HepG2 (cell line): ENCODE measurements around the gene USP35. TPM values are rescaled to one million over a fixed set of nuclear protein-coding genes. Genes with fewer than 3 reads are reported as not detected.

Experiments
- ATAC-seq: fragments of 200-7000 bp; cut with Tn5 transposase; 3 replicates; pipeline ENCODE4 v1.9.1; 2020; ENCODE audit warnings: mild to moderate bottlenecking, moderate library complexity
- BruUV-seq: library from RNA; stranded (reverse); fragments of 400-500 nt; replicated peaks from 2 replicates; lab custom pipeline; 2021; lab: Mats Ljungman, UMichigan
- CTCF ChIA-PET: fragments of 300-600 bp; formaldehyde crosslinking; extraction: SDS; loops from one replicate; lab custom pipeline; 2021; ENCODE audit warnings: low total read pairs, inconsistent platforms, low intra/inter-chr PET ratio; lab: Yijun Ruan, JAX
- POLR2A ChIA-PET: fragments of 350-600 bp; sonication (Branson Sonifier 250); formaldehyde crosslinking; loops from one replicate; lab custom pipeline; 2020; ENCODE audit warnings: antibody characterized with exemption, inconsistent platforms; lab: Yijun Ruan, JAX
- DNase-seq: peaks from one replicate; pipeline ENCODE4 v3.0.0-alpha.2; 2015; ENCODE audit warnings: low spot score
- FAIRE-seq: peaks from 3 replicates; lab custom pipeline; 2011; peaks lifted over from hg19 to GRCh38; lab: Jason Lieb, UNC
- H2AFZ ChIP-seq: one replicate; pipeline ENCODE4 v1.6.1; 2011; ENCODE audit warnings: low read length, inconsistent platforms
- H3K27ac ChIP-seq: fragments of 300-600 bp; 3 replicates; pipeline ENCODE4 v1.8.0; 2011; ENCODE audit warnings: mixed run types, mild to moderate bottlenecking, mixed read lengths, low read length, inconsistent platforms; ENCODE audit not compliant: insufficient read depth; ENCODE audit errors: extremely low read length
- H3K27me3 ChIP-seq, 2 experiments: fragments of 200-600 bp in 1 of 2; 2 replicates in 1 of 2; 3 replicates in 1 of 2; pipeline versions ENCODE4 v1.6.0 to v1.8.0; 2011; ENCODE audit warnings: low read length in 2 of 2, mild to moderate bottlenecking in 2 of 2, moderate library complexity in 2 of 2, inconsistent platforms in 1 of 2; ENCODE audit not compliant: insufficient read depth in 2 of 2, control insufficient read depth in 1 of 2
- H3K36me3 ChIP-seq, 2 experiments: fragments of 200-600 bp in 1 of 2; replicated peaks in 1 of 2; 2 replicates in 1 of 2; 3 replicates in 1 of 2; pipeline versions ENCODE4 v1.5.1 to v1.8.0; 2011; ENCODE audit warnings: low read length in 2 of 2, inconsistent platforms in 1 of 2; ENCODE audit not compliant: insufficient read depth in 2 of 2, control insufficient read depth in 1 of 2
- H3K4me1 ChIP-seq: 2 replicates; pipeline ENCODE4 v1.5.1; 2012; ENCODE audit warnings: low read length, inconsistent platforms; ENCODE audit not compliant: insufficient read depth
- H3K4me2 ChIP-seq: 2 replicates; pipeline ENCODE4 v1.6.0; 2011; ENCODE audit warnings: low read depth, low read length, inconsistent platforms
- H3K4me3 ChIP-seq, 3 experiments: fragments of 200-600 bp in 1 of 3; sonication (generic), shearing (Covaris generic) in 1 of 3; replicated peaks in 1 of 3; 2 replicates each; pipeline ENCODE4 v1.5.1; 2011 to 2016; ENCODE audit warnings: low read length in 3 of 3, inconsistent platforms in 2 of 3, low read depth in 2 of 3, mild to moderate bottlenecking in 2 of 3, control low read depth in 1 of 3, mixed read lengths in 1 of 3; ENCODE audit not compliant: insufficient read depth in 1 of 3
- H3K79me2 ChIP-seq: one replicate; pipeline ENCODE4 v1.6.1; 2011; ENCODE audit warnings: low read length, inconsistent platforms; ENCODE audit not compliant: insufficient read depth
- H3K9ac ChIP-seq: 2 replicates; pipeline ENCODE4 v1.6.0; 2011; ENCODE audit warnings: mild to moderate bottlenecking, low read depth, low read length, inconsistent platforms; ENCODE audit not compliant: insufficient read depth
- H3K9me3 ChIP-seq: 2 replicates; pipeline ENCODE4 v1.5.1; 2012; ENCODE audit warnings: mild to moderate bottlenecking, low read length
- H4K20me1 ChIP-seq: 2 replicates; pipeline ENCODE4 v1.6.0; 2011; ENCODE audit warnings: inconsistent platforms, mild to moderate bottlenecking, low read length, moderate library complexity; ENCODE audit not compliant: insufficient read depth
- PHF5A ChIP-seq: IDR thresholded peaks from one replicate; pipeline ENCODE4 v1.6.1; 2018; ENCODE audit warnings: low read depth, missing genetic modification reagents; ENCODE audit not compliant: unreplicated experiment
- RXRA ChIP-seq: sonication (generic); formaldehyde crosslinking; IDR thresholded peaks from 2 replicates; pipeline ENCODE4 v1.5.1; 2020; ENCODE audit warnings: missing genetic modification reagents
- SIN3B ChIP-seq: fragments of 150-350 bp; IDR thresholded peaks from 2 replicates; pipeline ENCODE4 v1.6.1; 2014; ENCODE audit warnings: low read length
- SIX1 ChIP-seq: sonication (generic); formaldehyde crosslinking; IDR thresholded peaks from 2 replicates; pipeline ENCODE4 v1.4.0; 2020; ENCODE audit warnings: missing genetic modification reagents, borderline replicate concordance
- ZBTB14 ChIP-seq: sonication (generic); formaldehyde crosslinking; IDR thresholded peaks from 2 replicates; pipeline ENCODE4 v1.4.0; 2020; ENCODE audit warnings: missing genetic modification reagents
- ZBTB49 ChIP-seq: sonication (generic); formaldehyde crosslinking; IDR thresholded peaks from 2 replicates; pipeline ENCODE4 v1.4.0; 2020; ENCODE audit warnings: missing genetic modification reagents, borderline replicate concordance
- ZFP36L2 ChIP-seq: sonication (generic); formaldehyde crosslinking; IDR thresholded peaks from 2 replicates; pipeline ENCODE4 v1.4.0; 2020; ENCODE audit warnings: missing genetic modification reagents
- ZNF280B ChIP-seq: sonication (generic); formaldehyde crosslinking; IDR thresholded peaks from 2 replicates; pipeline ENCODE4 v1.5.0; 2020; ENCODE audit warnings: missing genetic modification reagents, mild to moderate bottlenecking, borderline replicate concordance
- ZNF337 ChIP-seq: sonication (generic); formaldehyde crosslinking; IDR thresholded peaks from 2 replicates; pipeline ENCODE4 v1.5.1; 2020; ENCODE audit warnings: missing genetic modification reagents, low read depth, mild to moderate bottlenecking, borderline replicate concordance
- ZNF33B ChIP-seq: sonication (generic); formaldehyde crosslinking; IDR thresholded peaks from 2 replicates; pipeline ENCODE4 v1.5.1; 2020; ENCODE audit warnings: mild to moderate bottlenecking, missing genetic modification reagents
- ZNF446 ChIP-seq: sonication (generic); formaldehyde crosslinking; IDR thresholded peaks from 2 replicates; pipeline ENCODE4 v1.5.0; 2020; ENCODE audit warnings: mild to moderate bottlenecking, missing genetic modification reagents
- ZNF891 ChIP-seq: sonication (generic); formaldehyde crosslinking; IDR thresholded peaks from 2 replicates; pipeline ENCODE4 v1.5.0; 2020; ENCODE audit warnings: mild to moderate bottlenecking, missing genetic modification reagents
- ZSCAN21 ChIP-seq: sonication (generic); formaldehyde crosslinking; IDR thresholded peaks from 2 replicates; pipeline ENCODE4 v1.8.0; 2022; ENCODE audit warnings: mild to moderate bottlenecking, missing genetic modification reagents, moderate library complexity, borderline replicate concordance
- WGBS: methylation state at CpG from one replicate; pipeline ENCODE4 v1.1.6; 2017; ENCODE audit warnings: low lambda C conversion rate; 5-methylcytosine and 5-hydroxymethylcytosine counted together
- in situ Hi-C: cut with HindIII; loops from 2 replicates; pipeline ENCODE4 v1.10.0; 2017; ENCODE audit warnings: low pct_unique_long_range_greater_than_20kb; ENCODE audit not compliant: extremely low pct_ligation_motif_present
- intact Hi-C: fragments of 100-400 bp; cut with micrococcal nuclease; formaldehyde crosslinking; loops from one replicate; pipeline ENCODE4 v1.10.0; 2022; ENCODE audit not compliant: unreplicated experiment
- polyA plus RNA-seq, 8 experiments: library from polyadenylated mRNA; depleted of rRNA in 3 of 8; stranded (reverse) in 7 of 8; unstranded in 1 of 8; fragments of >200 nt; fragmentation: Illumina TruSeq in 4 of 8; extraction: Trizol in 4 of 8; gene quantifications; 2 replicates each; pipeline versions ENCODE4 v1.2.1 to v1.2.3, GENCODE V29; 2011 to 2016; ENCODE audit warnings: low read depth in 4 of 8, missing spikeins in 1 of 8, mixed read lengths in 1 of 8; ENCODE audit not compliant: insufficient read depth in 1 of 8
- total RNA-seq, 5 experiments: library from RNA; depleted of rRNA; stranded (reverse); fragments of >200 nt; fragmentation: Illumina TruSeq; extraction: Trizol; gene quantifications; 2 replicates each; pipeline ENCODE4 v1.2.3, GENCODE V29; 2016; ENCODE audit warnings: low read depth in 1 of 5

The USP35 gene
- total and polyA plus RNA-seq, 2 of the 13 experiments (the other 11 are each of a cell fraction or from before 2014, with no cell fraction given), result 4.6 to 7.7 TPM

- no peak for TF ChIP-seq ZBTB49
Measured at GRCh38 chr11:78166855-78167469, 21.8 kb upstream of the USP35 start (continued).

GRCh38 chr11:78168539-78169477 is 19.9 kb upstream of the USP35 start:
- H3K9ac ChIP-seq, result no peak overlapping the region
- no peak overlapping the region for H3K27ac ChIP-seq
- H3K4me1 ChIP-seq, result peaks cover 38% of the 10 kb centered on the region
- H3K79me2 ChIP-seq, result no peaks in the 10 kb centered on the region
- in situ Hi-C loops, result no loop called here
- H2AFZ ChIP-seq, result no peak overlapping the region
- 54% methylated on average over 10 of the region's 17 CpGs for WGBS
- no peaks in the 10 kb centered on the region for H3K27me3 ChIP-seq
- ATAC-seq (peak; percentile 49), DNase-seq (peak; percentile 64), FAIRE-seq (no peak)
- no TSS peak for BruUV-seq
- H3K4me3 ChIP-seq, result peak overlapping the region in 1 of 3 experiments; percentile 8; a peak in 1 of 6 replicates
- H4K20me1 ChIP-seq, result no peaks in the 10 kb centered on the region; the same call in 1 of the 2 replicates
- H3K4me2 ChIP-seq, result peak overlapping the region; percentile 36
- intact Hi-C loops, result no loop called here
- CTCF ChIA-PET, result no interaction called here
- peaks cover 0 to under 1% of the 10 kb centered on the region in 2 experiments; a peak in 2 of 5 replicates for H3K36me3 ChIP-seq
- POLR2A ChIA-PET, result interaction anchor here (0.7 to 1.4 kb wide), 5 partner anchors 12 to 111 kb away, joined by 3 to 8 read pairs (median 3); partner anchors contain the start of gene ALG8
- H3K9me3 ChIP-seq, result no peaks in the 10 kb centered on the region
- TF ChIP-seq SIN3B (no peak), RXRA (CRISPR knock-in tag) (0 out of 2 replicates have a peak, but pooled peaks have one; percentile 27), ZNF337 (CRISPR knock-in tag) (no peak), ZNF446 (CRISPR knock-in tag) (no peak), ZSCAN21 (CRISPR knock-in tag) (no peak), PHF5A (CRISPR knock-in tag) (no peak), ZFP36L2 (CRISPR knock-in tag) (no peak), SIX1 (CRISPR knock-in tag) (no peak), ZNF280B (CRISPR knock-in tag) (no peak), ZBTB14 (CRISPR knock-in tag) (no peak), ZNF33B (CRISPR knock-in tag) (no peak), ZNF891 (CRISPR knock-in tag) (no peak)
